SK-N-SH treated with all-trans-retinoic acid at 6 μM for 48 hours (cell line): ENCODE measurements around the gene ARHGEF16.

Experiments
- ATAC-seq: fragments of 200-7000 bp; cut with Tn5 transposase; 3 replicates; pipeline ENCODE4 v1.9.1; 2020; ENCODE audit warnings: mild to moderate bottlenecking, moderate library complexity
- ARNTL ChIP-seq: fragments of 450-650 bp; formaldehyde crosslinking; IDR thresholded peaks from 2 replicates; pipeline ENCODE4 v1.5.0; 2020; ENCODE audit warnings: low read depth, mild to moderate bottlenecking, moderate library complexity, borderline replicate concordance
- BACH2 ChIP-seq: fragments of 250-450 bp; sonication (Bioruptor Pico); IDR thresholded peaks from 2 replicates; pipeline ENCODE4 v1.9.0; 2021; ENCODE audit warnings: mild to moderate bottlenecking, borderline replicate concordance
- CREB5 ChIP-seq: fragments of 250-450 bp; sonication (Bioruptor Pico); IDR thresholded peaks from 2 replicates; pipeline ENCODE4 v1.5.1; 2020; ENCODE audit warnings: low read depth, mild to moderate bottlenecking, moderate library complexity
- CSDC2 ChIP-seq: fragments of 250-450 bp; sonication (Bioruptor Pico); IDR thresholded peaks from 2 replicates; pipeline ENCODE4 v1.5.0; 2020; ENCODE audit warnings: mild to moderate bottlenecking, moderate library complexity
- CSRNP3 ChIP-seq: fragments of 250-450 bp; sonication (Bioruptor Pico); IDR thresholded peaks from 2 replicates; pipeline ENCODE4 v1.5.1; 2021; ENCODE audit warnings: mild to moderate bottlenecking, moderate library complexity
- GLIS3 ChIP-seq: fragments of 250-450 bp; sonication (Bioruptor Pico); IDR thresholded peaks from 2 replicates; pipeline ENCODE4 v1.5.0; 2020; ENCODE audit warnings: mild to moderate bottlenecking, moderate library complexity
- ISL1 ChIP-seq: fragments of 250-450 bp; sonication (Bioruptor Pico); IDR thresholded peaks from 2 replicates; pipeline ENCODE4 v2.1.2; 2022; ENCODE audit warnings: mild to moderate bottlenecking, moderate library complexity
- OSR1 ChIP-seq: fragments of 250-450 bp; sonication (Bioruptor Pico); IDR thresholded peaks from 2 replicates; pipeline ENCODE4 v1.8.0; 2022; ENCODE audit warnings: moderate library complexity, mild to moderate bottlenecking, inconsistent platforms
- PATZ1 ChIP-seq: fragments of 250-450 bp; sonication (Bioruptor Pico); IDR thresholded peaks from 2 replicates; pipeline ENCODE4 v1.8.0; 2020; ENCODE audit warnings: mild to moderate bottlenecking, moderate library complexity, borderline replicate concordance
- POU6F1 ChIP-seq: fragments of 250-450 bp; sonication (Bioruptor Pico); IDR thresholded peaks from 2 replicates; pipeline ENCODE4 v1.8.0; 2021; ENCODE audit warnings: low read depth, mild to moderate bottlenecking, moderate library complexity, borderline replicate concordance
- PPARA ChIP-seq: fragments of 250-450 bp; sonication (Bioruptor Pico); IDR thresholded peaks from 2 replicates; pipeline ENCODE4 v1.5.0; 2020; ENCODE audit warnings: mild to moderate bottlenecking, borderline replicate concordance
- RARB ChIP-seq: fragments of 250-450 bp; sonication (Bioruptor Pico); IDR thresholded peaks from 2 replicates; pipeline ENCODE4 v1.8.0; 2021; ENCODE audit warnings: mild to moderate bottlenecking, moderate library complexity
- SNAI2 ChIP-seq: fragments of 250-450 bp; sonication (Bioruptor Pico); IDR thresholded peaks from 2 replicates; pipeline ENCODE4 v1.5.0; 2020; ENCODE audit warnings: mild to moderate bottlenecking, moderate library complexity
- TCF4 ChIP-seq: fragments of 250-450 bp; sonication (Bioruptor Pico); IDR thresholded peaks from 2 replicates; pipeline ENCODE4 v1.8.0; 2021; ENCODE audit warnings: mild to moderate bottlenecking, moderate library complexity, borderline replicate concordance
- TOX ChIP-seq: fragments of 250-450 bp; sonication (Bioruptor Pico); IDR thresholded peaks from 2 replicates; pipeline ENCODE4 v1.8.0; 2021; ENCODE audit warnings: mild to moderate bottlenecking, moderate library complexity, borderline replicate concordance
- ZC3H10 ChIP-seq: fragments of 250-450 bp; sonication (Bioruptor Pico); IDR thresholded peaks from 2 replicates; pipeline ENCODE4 v1.5.1; 2021; ENCODE audit warnings: mild to moderate bottlenecking, moderate library complexity
- ZFP3 ChIP-seq: fragments of 250-450 bp; sonication (Bioruptor Pico); IDR thresholded peaks from 2 replicates; pipeline ENCODE4 v1.5.0; 2020; ENCODE audit warnings: mild to moderate bottlenecking, moderate library complexity
- ZFP30 ChIP-seq: fragments of 450-650 bp; formaldehyde crosslinking; IDR thresholded peaks from 2 replicates; pipeline ENCODE4 v1.5.0; 2022; ENCODE audit warnings: mild to moderate bottlenecking, moderate library complexity
- ZNF565 ChIP-seq: fragments of 450-650 bp; formaldehyde crosslinking; conservative IDR thresholded peaks from 2 replicates; pipeline ENCODE4 v1.5.0; 2020; ENCODE audit warnings: low read depth, mild to moderate bottlenecking, moderate library complexity
- ZNF70 ChIP-seq: fragments of 450-650 bp; formaldehyde crosslinking; IDR thresholded peaks from 2 replicates; pipeline ENCODE4 v1.5.0; 2020; ENCODE audit warnings: mild to moderate bottlenecking, moderate library complexity
- TF ChIP-seq, protein P1 (sequence below): fragments of 250-450 bp; sonication (Bioruptor Pico); IDR thresholded peaks from 2 replicates; pipeline ENCODE4 v1.5.0; 2020; ENCODE audit warnings: mild to moderate bottlenecking, moderate library complexity

ARHGEF16 gene

DNA sequence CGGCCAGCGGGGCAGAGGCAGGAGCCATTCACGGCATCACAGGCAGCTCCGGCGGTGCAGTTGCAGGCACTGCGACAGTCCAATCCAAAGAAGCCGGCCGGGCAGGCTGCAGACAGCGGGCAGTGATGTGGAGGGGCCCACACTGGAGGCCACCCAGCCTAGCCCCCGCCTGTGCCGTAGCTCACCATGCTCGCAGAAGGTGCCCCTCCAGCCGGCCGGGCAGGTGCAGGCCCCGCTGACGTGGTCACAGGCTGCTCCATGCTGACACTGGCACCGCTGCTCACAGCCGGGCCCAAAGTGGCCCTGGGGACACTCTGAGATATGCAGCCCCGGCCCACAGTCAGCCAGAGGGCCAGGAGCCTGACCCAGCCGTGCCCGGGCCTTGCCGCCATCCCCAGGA, 45.1 kb downstream of the ARHGEF16 start:
- TF ChIP-seq CSDC2 (CRISPR knock-in tag) (no peak), RARB (CRISPR knock-in tag) (no peak), GLIS3 (CRISPR knock-in tag) (no peak), ZC3H10 (no peak), POU6F1 (CRISPR knock-in tag) (no peak), ZFP30 (CRISPR knock-in tag) (no peak), CREB5 (CRISPR knock-in tag) (no peak), ZNF565 (CRISPR knock-in tag) (no peak), ZFP3 (no peak), ISL1 (CRISPR knock-in tag) (no peak), TOX (CRISPR knock-in tag) (no peak), PATZ1 (no peak), OSR1 (no peak)
- no peak for ATAC-seq

- ATAC-seq: no peak
- TF ChIP-seq ARNTL (CRISPR knock-in tag): no peak
- no peak for TF ChIP-seq ZFP3
- TF ChIP-seq, protein P1, sequence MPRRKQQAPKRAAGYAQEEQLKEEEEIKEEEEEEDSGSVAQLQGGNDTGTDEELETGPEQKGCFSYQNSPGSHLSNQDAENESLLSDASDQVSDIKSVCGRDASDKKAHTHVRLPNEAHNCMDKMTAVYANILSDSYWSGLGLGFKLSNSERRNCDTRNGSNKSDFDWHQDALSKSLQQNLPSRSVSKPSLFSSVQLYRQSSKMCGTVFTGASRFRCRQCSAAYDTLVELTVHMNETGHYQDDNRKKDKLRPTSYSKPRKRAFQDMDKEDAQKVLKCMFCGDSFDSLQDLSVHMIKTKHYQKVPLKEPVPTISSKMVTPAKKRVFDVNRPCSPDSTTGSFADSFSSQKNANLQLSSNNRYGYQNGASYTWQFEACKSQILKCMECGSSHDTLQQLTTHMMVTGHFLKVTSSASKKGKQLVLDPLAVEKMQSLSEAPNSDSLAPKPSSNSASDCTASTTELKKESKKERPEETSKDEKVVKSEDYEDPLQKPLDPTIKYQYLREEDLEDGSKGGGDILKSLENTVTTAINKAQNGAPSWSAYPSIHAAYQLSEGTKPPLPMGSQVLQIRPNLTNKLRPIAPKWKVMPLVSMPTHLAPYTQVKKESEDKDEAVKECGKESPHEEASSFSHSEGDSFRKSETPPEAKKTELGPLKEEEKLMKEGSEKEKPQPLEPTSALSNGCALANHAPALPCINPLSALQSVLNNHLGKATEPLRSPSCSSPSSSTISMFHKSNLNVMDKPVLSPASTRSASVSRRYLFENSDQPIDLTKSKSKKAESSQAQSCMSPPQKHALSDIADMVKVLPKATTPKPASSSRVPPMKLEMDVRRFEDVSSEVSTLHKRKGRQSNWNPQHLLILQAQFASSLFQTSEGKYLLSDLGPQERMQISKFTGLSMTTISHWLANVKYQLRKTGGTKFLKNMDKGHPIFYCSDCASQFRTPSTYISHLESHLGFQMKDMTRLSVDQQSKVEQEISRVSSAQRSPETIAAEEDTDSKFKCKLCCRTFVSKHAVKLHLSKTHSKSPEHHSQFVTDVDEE: no peak
- TF ChIP-seq OSR1: no peak
- no peak for TF ChIP-seq ISL1 (CRISPR knock-in tag)
- TF ChIP-seq ZFP30 (CRISPR knock-in tag): no peak
- no peak for TF ChIP-seq CSRNP3 (CRISPR knock-in tag)
- no peak for TF ChIP-seq TCF4 (CRISPR knock-in tag)
- TF ChIP-seq PATZ1: no peak
- no peak for TF ChIP-seq GLIS3 (CRISPR knock-in tag)
- no peak for TF ChIP-seq CSDC2 (CRISPR knock-in tag)
- TF ChIP-seq ZNF70 (CRISPR knock-in tag): no peak
Observed at GRCh38 chr1:3500265-3500835, 45.9 kb downstream of the ARHGEF16 start.

- TF ChIP-seq ARNTL (CRISPR knock-in tag) (no peak), PATZ1 (no peak), PPARA (CRISPR knock-in tag) (no peak), POU6F1 (CRISPR knock-in tag) (no peak), SNAI2 (CRISPR knock-in tag) (no peak), CREB5 (CRISPR knock-in tag) (no peak), BACH2 (CRISPR knock-in tag) (no peak), ISL1 (CRISPR knock-in tag) (no peak), GLIS3 (CRISPR knock-in tag) (no peak), RARB (CRISPR knock-in tag) (no peak)
- ATAC-seq: no peak
Observed at GRCh38 chr1:3501437-3501836, 47.0 kb downstream of the ARHGEF16 start.
